SK-N-SH treated with all-trans-retinoic acid at 6 μM for 48 hours (cell line): ENCODE data around the gene TAF6.
A peak's percentile ranks its signal among the peaks of the same experiment; 100 is the strongest.

ENCODE experiments used
- ATAC-seq: fragments of 200-7000 bp; cut with Tn5 transposase; 3 replicates; pipeline ENCODE4 v1.9.1; 2020; ENCODE audit warnings: mild to moderate bottlenecking, moderate library complexity
- ARNTL ChIP-seq: fragments of 450-650 bp; formaldehyde crosslinking; IDR thresholded peaks from 2 replicates; pipeline ENCODE4 v1.5.0; 2020; ENCODE audit warnings: low read depth, mild to moderate bottlenecking, moderate library complexity, borderline replicate concordance
- BACH2 ChIP-seq: fragments of 250-450 bp; sonication (Bioruptor Pico); IDR thresholded peaks from 2 replicates; pipeline ENCODE4 v1.9.0; 2021; ENCODE audit warnings: mild to moderate bottlenecking, borderline replicate concordance
- CSRNP3 ChIP-seq: fragments of 250-450 bp; sonication (Bioruptor Pico); IDR thresholded peaks from 2 replicates; pipeline ENCODE4 v1.5.1; 2021; ENCODE audit warnings: mild to moderate bottlenecking, moderate library complexity
- ESRRG ChIP-seq: fragments of 250-450 bp; sonication (Bioruptor Pico); IDR thresholded peaks from 2 replicates; pipeline ENCODE4 v1.6.1; 2021; ENCODE audit warnings: mild to moderate bottlenecking
- GLIS3 ChIP-seq: fragments of 250-450 bp; sonication (Bioruptor Pico); IDR thresholded peaks from 2 replicates; pipeline ENCODE4 v1.5.0; 2020; ENCODE audit warnings: mild to moderate bottlenecking, moderate library complexity
- OSR1 ChIP-seq: fragments of 250-450 bp; sonication (Bioruptor Pico); IDR thresholded peaks from 2 replicates; pipeline ENCODE4 v1.8.0; 2022; ENCODE audit warnings: moderate library complexity, mild to moderate bottlenecking, inconsistent platforms
- PATZ1 ChIP-seq: fragments of 250-450 bp; sonication (Bioruptor Pico); IDR thresholded peaks from 2 replicates; pipeline ENCODE4 v1.8.0; 2020; ENCODE audit warnings: mild to moderate bottlenecking, moderate library complexity, borderline replicate concordance
- PPARA ChIP-seq: fragments of 250-450 bp; sonication (Bioruptor Pico); IDR thresholded peaks from 2 replicates; pipeline ENCODE4 v1.5.0; 2020; ENCODE audit warnings: mild to moderate bottlenecking, borderline replicate concordance
- SNAI2 ChIP-seq: fragments of 250-450 bp; sonication (Bioruptor Pico); IDR thresholded peaks from 2 replicates; pipeline ENCODE4 v1.5.0; 2020; ENCODE audit warnings: mild to moderate bottlenecking, moderate library complexity
- TCF4 ChIP-seq: fragments of 250-450 bp; sonication (Bioruptor Pico); IDR thresholded peaks from 2 replicates; pipeline ENCODE4 v1.8.0; 2021; ENCODE audit warnings: mild to moderate bottlenecking, moderate library complexity, borderline replicate concordance
- TOX ChIP-seq: fragments of 250-450 bp; sonication (Bioruptor Pico); IDR thresholded peaks from 2 replicates; pipeline ENCODE4 v1.8.0; 2021; ENCODE audit warnings: mild to moderate bottlenecking, moderate library complexity, borderline replicate concordance
- TSHZ2 ChIP-seq: fragments of 250-450 bp; sonication (Bioruptor Pico); IDR thresholded peaks from 2 replicates; pipeline ENCODE4 v1.5.0; 2020; ENCODE audit warnings: mild to moderate bottlenecking, moderate library complexity
- ZFP3 ChIP-seq: fragments of 250-450 bp; sonication (Bioruptor Pico); IDR thresholded peaks from 2 replicates; pipeline ENCODE4 v1.5.0; 2020; ENCODE audit warnings: mild to moderate bottlenecking, moderate library complexity
- ZFP30 ChIP-seq: fragments of 450-650 bp; formaldehyde crosslinking; IDR thresholded peaks from 2 replicates; pipeline ENCODE4 v1.5.0; 2022; ENCODE audit warnings: mild to moderate bottlenecking, moderate library complexity
- ZNF565 ChIP-seq: fragments of 450-650 bp; formaldehyde crosslinking; conservative IDR thresholded peaks from 2 replicates; pipeline ENCODE4 v1.5.0; 2020; ENCODE audit warnings: low read depth, mild to moderate bottlenecking, moderate library complexity
- ZNF70 ChIP-seq: fragments of 450-650 bp; formaldehyde crosslinking; IDR thresholded peaks from 2 replicates; pipeline ENCODE4 v1.5.0; 2020; ENCODE audit warnings: mild to moderate bottlenecking, moderate library complexity
- ZNF8 ChIP-seq: fragments of 450-650 bp; formaldehyde crosslinking; IDR thresholded peaks from 2 replicates; pipeline ENCODE4 v1.5.0; 2020; ENCODE audit warnings: mild to moderate bottlenecking, moderate library complexity
- TF ChIP-seq, protein P1 (sequence below): fragments of 250-450 bp; sonication (Bioruptor Pico); IDR thresholded peaks from 2 replicates; pipeline ENCODE4 v1.5.1; 2020; ENCODE audit warnings: low read depth, mild to moderate bottlenecking, moderate library complexity
- TF ChIP-seq, protein P2 (sequence below): fragments of 250-450 bp; sonication (Bioruptor Pico); IDR thresholded peaks from 2 replicates; pipeline ENCODE4 v1.8.0; 2021; ENCODE audit warnings: low read depth, mild to moderate bottlenecking, moderate library complexity, borderline replicate concordance

The TAF6 gene

GRCh38 chr7:100111156-100111555 is 8.0 kb downstream of the TAF6 start:
- ATAC-seq: no peak
- TF ChIP-seq ZFP3 (CRISPR knock-in tag) (no peak), ZFP30 (CRISPR knock-in tag) (no peak), SNAI2 (no peak), ZNF70 (CRISPR knock-in tag) (no peak), TSHZ2 (no peak), GLIS3 (no peak), ESRRG (no peak), BACH2 (no peak), PPARA (CRISPR knock-in tag) (no peak), CSRNP3 (CRISPR knock-in tag) (no peak), PATZ1 (no peak), ARNTL (CRISPR knock-in tag) (no peak), OSR1 (no peak)
- TF ChIP-seq, protein P1, sequence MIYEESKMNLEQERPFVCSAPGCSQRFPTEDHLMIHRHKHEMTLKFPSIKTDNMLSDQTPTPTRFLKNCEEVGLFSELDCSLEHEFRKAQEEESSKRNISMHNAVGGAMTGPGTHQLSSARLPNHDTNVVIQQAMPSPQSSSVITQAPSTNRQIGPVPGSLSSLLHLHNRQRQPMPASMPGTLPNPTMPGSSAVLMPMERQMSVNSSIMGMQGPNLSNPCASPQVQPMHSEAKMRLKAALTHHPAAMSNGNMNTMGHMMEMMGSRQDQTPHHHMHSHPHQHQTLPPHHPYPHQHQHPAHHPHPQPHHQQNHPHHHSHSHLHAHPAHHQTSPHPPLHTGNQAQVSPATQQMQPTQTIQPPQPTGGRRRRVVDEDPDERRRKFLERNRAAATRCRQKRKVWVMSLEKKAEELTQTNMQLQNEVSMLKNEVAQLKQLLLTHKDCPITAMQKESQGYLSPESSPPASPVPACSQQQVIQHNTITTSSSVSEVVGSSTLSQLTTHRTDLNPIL (CRISPR knock-in tag): no peak
- TF ChIP-seq, protein P2, sequence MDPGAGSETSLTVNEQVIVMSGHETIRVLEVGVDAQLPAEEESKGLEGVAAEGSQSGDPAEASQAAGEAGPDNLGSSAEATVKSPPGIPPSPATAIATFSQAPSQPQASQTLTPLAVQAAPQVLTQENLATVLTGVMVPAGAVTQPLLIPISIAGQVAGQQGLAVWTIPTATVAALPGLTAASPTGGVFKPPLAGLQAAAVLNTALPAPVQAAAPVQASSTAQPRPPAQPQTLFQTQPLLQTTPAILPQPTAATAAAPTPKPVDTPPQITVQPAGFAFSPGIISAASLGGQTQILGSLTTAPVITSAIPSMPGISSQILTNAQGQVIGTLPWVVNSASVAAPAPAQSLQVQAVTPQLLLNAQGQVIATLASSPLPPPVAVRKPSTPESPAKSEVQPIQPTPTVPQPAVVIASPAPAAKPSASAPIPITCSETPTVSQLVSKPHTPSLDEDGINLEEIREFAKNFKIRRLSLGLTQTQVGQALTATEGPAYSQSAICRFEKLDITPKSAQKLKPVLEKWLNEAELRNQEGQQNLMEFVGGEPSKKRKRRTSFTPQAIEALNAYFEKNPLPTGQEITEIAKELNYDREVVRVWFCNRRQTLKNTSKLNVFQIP: no peak

- ATAC-seq: peak; percentile 42
- TF ChIP-seq ZNF565 (CRISPR knock-in tag) (no peak), GLIS3 (no peak), ZFP30 (CRISPR knock-in tag) (no peak), TCF4 (CRISPR knock-in tag) (no peak)
- TF ChIP-seq, protein P1 (CRISPR knock-in tag): no peak
Measured at GRCh38 chr7:100109521-100110163, 9.5 kb downstream of the TAF6 start.

DNA sequence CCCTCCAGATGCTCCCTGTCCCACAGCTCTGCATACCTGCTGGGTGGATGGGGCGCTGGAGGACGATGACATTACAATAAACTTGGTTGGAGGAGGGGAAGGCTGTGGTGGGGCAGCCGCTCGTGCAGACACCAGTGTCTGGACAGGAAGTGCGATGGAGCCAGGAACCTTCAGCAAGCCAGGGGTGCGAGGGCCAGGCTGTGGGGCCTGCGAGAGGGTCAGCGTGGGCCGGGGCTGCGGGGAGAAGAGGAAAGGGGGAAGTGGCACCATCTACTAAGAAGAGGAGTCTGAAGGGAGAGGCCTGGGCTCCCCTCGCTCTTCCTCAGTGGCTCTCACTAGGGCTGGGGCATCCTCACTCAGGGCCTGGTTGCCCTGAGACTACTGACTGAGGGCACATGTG is 11.3 kb downstream of the TAF6 start:
- TF ChIP-seq PPARA (CRISPR knock-in tag) (no peak), TOX (CRISPR knock-in tag) (no peak), TSHZ2 (no peak), ARNTL (CRISPR knock-in tag) (no peak), ZNF8 (CRISPR knock-in tag) (no peak), ZFP30 (CRISPR knock-in tag) (no peak), PATZ1 (no peak), BACH2 (no peak)

More for the DNA sequence above, 11.3 kb downstream of the TAF6 start:
- ATAC-seq: no peak; the same call in 2 of the 3 replicates
